C1 segment of cervical spinal cord (tissue), 14 donors: ENCODE measurements around the gene FAM227B.
"Not testable (repeated sequence)": the region's sequence is repeated elsewhere in the genome, so short reads cannot be mapped to it uniquely, and the experiment has no call there.

ENCODE experiments used
- DNase-seq, 14 donors: peaks; one replicate each; lab custom pipeline; 2025; lab: John Stamatoyannopoulos, UW

The FAM227B gene

GRCh38 chr15:49379996-49380395, 240.6 kb downstream of the FAM227B start:
- no peak for DNase-seq

GRCh38 chr15:49372366-49372765, 248.3 kb downstream of the FAM227B start:
- no peak for DNase-seq

GRCh38 chr15:49370782-49371181, 249.8 kb downstream of the FAM227B start:
- DNase-seq: no peak

GRCh38 chr15:49366496-49366895, 254.1 kb downstream of the FAM227B start:
- DNase-seq: no peak

- DNase-seq: no peak
Measured at GRCh38 chr15:49361370-49361769, 259.2 kb downstream of the FAM227B start.

- DNase-seq: not testable (repeated sequence)
Measured at GRCh38 chr15:49354439-49354838, 266.2 kb downstream of the FAM227B start.

DNA sequence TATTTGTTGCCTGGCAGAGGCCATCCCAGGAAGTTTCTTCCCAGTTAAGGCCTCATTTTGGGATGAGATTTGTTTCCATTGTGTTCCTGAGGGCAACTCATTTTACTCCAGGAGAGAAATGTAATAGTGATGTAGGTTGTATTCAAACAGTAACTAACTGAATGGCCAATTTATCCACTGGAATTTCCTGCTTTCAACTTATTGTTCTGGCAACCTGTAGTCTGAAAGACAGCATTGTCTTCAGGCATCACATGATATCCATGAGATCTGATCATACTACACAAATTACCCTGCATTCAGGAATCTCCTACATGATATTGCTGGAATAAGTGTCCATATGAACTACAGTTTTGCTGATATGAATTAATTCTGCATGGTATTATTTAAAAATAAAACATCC, 277.1 kb downstream of the FAM227B start:
- DNase-seq: no peak

- no peak for DNase-seq
Measured at GRCh38 chr15:49339656-49340055, 281.0 kb downstream of the FAM227B start.

DNA sequence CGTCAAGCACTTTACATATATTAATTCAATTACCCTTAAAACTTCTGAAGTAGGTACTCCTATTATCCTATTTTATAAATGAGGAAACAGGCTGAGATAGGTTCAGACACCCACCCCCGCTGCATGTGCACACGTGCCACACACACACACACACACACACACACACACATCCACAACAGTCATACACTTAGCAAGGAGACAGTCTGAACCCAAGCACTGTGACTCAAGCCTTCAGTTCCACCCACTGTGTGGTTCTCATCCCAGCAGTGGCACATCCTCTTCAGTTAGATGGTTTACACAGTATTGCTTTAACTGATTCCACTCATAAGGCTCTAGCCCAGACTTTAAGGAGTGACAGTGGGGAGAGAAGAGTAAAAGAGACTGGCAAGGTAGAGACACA, 288.7 kb downstream of the FAM227B start:
- DNase-seq: no peak

DNA sequence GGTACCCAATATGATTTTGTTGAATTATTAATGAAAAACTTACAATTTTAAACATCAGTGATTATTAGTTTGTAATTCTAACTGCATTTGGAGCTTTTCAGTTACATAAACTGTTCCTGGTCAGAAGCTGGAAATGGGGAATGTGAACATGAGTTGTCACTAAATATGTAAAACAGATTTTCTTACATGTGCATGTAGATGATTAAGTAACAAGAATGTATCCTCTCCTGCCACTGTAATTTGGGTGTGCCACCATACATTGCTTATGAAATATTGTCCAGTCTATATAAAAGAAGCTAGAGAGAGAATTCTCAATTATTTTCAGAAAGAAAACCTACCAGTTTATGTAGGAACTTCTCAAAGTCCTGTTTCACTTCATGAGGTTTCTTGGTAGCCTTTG, 289.2 kb downstream of the FAM227B start:
- DNase-seq: no peak

- DNase-seq: no peak
Measured at GRCh38 chr15:49330166-49330565, 290.5 kb downstream of the FAM227B start.

GRCh38 chr15:49328941-49329340, 291.7 kb downstream of the FAM227B start:
- DNase-seq: no peak

DNA sequence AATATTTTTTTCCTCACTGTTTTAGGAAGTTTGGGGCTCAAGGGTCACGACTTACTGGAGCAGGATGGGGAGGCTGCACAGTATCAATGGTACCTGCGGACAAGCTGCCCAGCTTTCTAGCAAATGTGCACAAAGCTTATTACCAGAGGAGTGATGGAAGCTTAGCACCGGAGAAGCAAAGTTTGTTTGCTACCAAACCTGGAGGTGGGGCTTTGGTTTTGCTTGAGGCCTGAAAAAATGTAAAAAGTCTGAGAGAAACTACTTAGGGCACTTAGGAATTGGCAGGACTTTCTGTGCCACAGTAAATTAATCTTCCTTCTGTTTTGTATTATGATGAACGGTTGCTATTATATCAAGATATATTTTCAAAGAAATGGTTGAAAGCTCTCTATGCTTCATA, 292.7 kb downstream of the FAM227B start:
- no peak for DNase-seq

DNA sequence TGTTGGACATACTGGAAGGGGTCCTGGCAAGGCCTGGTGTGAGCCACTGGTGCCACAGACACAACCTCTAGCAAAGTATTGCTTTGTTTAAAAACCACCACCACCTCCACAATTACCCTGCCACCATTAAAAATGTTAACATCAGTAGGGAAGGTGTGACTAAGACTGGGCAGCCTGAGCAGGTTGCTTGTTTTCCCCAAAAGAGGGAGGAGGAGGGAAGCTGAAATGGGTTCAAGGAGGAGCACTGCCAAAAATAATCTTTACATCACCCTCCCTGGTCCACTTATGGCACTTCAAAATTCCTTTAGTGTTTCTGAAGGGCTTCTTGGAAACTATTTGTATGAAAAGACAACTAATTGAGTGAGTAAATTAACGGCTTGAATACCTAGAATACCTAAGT, 297.4 kb downstream of the FAM227B start:
- DNase-seq: no peak

DNA sequence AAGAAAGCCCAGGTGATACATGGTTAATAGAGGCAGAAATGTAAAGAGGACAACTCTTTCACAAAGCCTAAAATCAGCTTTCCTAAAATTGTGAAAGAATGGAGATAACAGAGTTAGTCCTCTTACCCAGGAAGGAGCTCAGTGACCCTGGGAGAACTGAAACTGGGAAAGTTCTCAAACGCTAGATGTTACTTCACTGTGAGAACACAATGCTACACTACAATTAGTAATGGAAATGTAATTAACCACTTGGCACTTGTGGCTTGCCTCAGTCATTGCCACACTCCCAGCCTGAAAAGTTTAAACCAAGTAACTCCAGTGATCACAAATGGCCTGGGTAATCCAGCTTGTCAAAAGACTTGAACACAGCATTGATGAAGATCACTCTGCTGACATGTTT, 300.3 kb downstream of the FAM227B start:
- DNase-seq: no peak

DNA sequence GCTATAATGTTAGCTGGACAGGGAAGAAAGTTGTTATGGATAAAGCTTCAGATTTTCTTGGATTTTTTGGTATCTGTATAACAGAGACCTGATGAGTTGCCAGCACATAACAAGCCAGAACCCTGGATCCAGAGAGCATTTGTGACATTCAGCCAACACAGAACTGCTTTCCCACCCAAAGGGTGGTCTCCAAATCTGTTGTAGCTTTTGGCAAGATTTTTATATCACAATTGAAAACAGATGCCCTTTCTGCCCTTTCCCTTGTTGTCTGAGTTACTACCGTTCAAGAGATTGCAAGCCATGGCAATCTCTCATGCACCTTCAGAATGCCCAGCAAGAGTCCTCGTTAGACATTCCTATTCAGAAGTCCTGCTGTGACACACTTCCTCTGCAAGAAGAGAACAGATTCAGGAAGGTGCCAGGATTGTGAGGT, 305.2 kb downstream of the FAM227B start:
- peak in 1 of 14 donors; percentile 56 for DNase-seq

- DNase-seq: peak in 1 of 14 donors; percentile 34
Measured at GRCh38 chr15:49314716-49315115, 305.9 kb downstream of the FAM227B start.

DNA sequence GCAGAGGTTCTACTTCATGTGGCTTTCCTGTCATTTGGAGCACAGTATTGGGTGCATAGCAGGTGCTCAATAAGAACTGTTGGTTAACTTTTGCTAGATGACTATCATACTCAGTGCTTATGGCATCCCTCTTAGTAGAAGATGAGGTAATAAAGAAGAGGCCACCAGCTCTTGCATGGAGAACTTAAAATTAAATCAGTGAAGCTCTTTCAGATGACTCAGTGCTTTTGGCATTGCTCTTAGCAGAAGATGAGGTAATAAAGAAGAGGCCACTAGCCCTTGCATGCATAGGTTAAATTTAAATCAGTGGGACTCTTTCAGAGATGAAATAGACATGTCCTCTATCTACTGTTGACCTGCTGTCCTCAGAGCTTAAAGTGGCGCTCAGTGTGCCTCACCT, 307.0 kb downstream of the FAM227B start:
- DNase-seq: no peak

- DNase-seq: no peak
Measured at GRCh38 chr15:49309889-49310288, 310.7 kb downstream of the FAM227B start.

DNA sequence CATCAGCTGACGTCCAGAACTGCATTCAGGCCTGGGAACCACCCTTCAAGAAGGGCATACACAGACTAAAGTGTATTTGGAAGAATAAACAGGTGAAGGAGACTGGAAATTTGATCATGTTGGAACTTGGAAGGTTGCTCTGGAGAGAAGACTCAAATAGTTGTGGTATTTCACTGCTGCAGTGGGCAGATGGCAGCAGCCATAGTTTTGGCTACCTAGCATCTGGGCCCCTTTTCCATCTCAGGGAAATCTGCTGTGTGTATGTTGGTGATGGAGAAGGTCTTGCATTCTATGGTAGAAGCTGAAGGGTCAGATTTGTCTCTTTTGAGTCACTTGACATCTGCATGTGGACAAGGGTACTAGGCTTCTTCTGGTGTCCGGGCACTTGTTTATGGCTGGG, 311.9 kb downstream of the FAM227B start:
- DNase-seq: no peak

- DNase-seq: no peak
Measured at GRCh38 chr15:49306551-49306950, 314.1 kb downstream of the FAM227B start.

- DNase-seq: no peak
Measured at GRCh38 chr15:49303003-49303402, 317.6 kb downstream of the FAM227B start.

GRCh38 chr15:49301562-49301961, 319.1 kb downstream of the FAM227B start:
- no peak for DNase-seq

DNA sequence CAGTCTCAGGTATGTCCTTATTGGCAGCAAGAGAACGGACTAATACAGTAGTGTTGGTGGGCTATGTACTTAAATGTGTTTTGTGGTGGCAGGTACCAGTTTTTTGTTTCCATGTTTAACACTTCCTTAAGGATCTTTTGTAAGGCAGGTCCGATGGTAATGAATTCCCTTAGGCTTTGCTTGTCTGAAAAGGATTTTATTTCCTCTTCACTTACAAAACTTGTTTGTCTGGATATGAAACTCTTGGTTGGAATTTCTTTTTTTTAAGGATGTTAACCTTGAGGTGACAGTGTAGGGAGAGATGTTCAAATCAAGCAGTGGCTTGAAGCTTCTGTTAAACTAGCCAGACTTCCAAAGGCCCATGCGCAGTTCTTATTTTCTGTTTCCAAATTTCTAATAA, 319.8 kb downstream of the FAM227B start:
- no peak for DNase-seq

DNA sequence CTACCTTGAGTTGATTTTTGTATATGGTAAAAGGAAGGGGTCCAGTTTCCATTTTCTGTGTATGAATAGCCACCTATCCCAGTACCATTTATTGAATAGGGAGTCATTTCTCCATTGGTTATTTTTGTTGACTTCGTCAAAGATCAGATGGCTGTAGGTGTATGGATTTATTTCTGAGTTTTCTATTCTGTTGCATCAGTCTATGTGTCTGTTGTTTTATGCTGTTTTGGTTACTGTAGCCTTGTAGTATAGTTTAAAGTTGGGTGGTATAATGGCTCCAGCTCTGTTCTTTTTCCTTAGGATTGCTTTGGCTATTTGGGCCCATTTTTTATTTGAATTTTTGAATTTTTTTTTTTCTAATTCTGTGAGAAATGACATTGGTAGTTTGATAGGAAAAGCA, 323.0 kb downstream of the FAM227B start:
- no peak for DNase-seq
